Retinal pigment epithelial cell (primary cell): ENCODE data around the gene CBR1.

ENCODE experiments used
- DNase-seq: peaks from one replicate; pipeline ENCODE4 v3.0.0-alpha.2; 2010; ENCODE audit warnings: low read depth
- H3K4me3 ChIP-seq: 2 replicates; pipeline ENCODE4 v1.5.1; 2011; ENCODE audit warnings: mild to moderate bottlenecking, low read length, control low read depth, moderate library complexity
- TF ChIP-seq, protein P1 (sequence below): conservative IDR thresholded peaks from 2 replicates; pipeline ENCODE4 v1.5.1; 2011; ENCODE audit warnings: low read depth, low read length, control low read depth, inconsistent platforms

Gene CBR1

DNA sequence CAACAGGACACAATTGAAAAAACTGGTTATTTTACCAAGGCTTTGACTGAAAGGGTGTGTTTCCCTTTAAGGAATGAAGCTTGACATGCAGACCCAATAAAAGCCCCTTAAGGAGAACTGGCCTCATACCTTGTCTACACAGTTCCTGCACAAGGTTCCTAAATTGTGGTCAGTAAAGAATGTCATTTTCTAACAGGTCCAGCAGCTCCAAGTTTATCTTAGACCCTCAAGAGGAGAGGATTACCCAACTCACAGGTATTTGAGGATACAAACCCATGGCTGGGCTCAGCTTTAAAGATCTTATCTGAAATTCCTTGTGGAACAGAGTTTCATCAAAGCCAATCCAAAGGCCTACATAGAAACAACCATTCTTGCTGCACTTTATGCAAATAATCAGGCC lies 33.6 kb downstream of the CBR1 start:
- TF ChIP-seq, protein P1, sequence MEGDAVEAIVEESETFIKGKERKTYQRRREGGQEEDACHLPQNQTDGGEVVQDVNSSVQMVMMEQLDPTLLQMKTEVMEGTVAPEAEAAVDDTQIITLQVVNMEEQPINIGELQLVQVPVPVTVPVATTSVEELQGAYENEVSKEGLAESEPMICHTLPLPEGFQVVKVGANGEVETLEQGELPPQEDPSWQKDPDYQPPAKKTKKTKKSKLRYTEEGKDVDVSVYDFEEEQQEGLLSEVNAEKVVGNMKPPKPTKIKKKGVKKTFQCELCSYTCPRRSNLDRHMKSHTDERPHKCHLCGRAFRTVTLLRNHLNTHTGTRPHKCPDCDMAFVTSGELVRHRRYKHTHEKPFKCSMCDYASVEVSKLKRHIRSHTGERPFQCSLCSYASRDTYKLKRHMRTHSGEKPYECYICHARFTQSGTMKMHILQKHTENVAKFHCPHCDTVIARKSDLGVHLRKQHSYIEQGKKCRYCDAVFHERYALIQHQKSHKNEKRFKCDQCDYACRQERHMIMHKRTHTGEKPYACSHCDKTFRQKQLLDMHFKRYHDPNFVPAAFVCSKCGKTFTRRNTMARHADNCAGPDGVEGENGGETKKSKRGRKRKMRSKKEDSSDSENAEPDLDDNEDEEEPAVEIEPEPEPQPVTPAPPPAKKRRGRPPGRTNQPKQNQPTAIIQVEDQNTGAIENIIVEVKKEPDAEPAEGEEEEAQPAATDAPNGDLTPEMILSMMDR, result no peak
- no peak overlapping the region for H3K4me3 ChIP-seq
- DNase-seq, result no peak

DNA sequence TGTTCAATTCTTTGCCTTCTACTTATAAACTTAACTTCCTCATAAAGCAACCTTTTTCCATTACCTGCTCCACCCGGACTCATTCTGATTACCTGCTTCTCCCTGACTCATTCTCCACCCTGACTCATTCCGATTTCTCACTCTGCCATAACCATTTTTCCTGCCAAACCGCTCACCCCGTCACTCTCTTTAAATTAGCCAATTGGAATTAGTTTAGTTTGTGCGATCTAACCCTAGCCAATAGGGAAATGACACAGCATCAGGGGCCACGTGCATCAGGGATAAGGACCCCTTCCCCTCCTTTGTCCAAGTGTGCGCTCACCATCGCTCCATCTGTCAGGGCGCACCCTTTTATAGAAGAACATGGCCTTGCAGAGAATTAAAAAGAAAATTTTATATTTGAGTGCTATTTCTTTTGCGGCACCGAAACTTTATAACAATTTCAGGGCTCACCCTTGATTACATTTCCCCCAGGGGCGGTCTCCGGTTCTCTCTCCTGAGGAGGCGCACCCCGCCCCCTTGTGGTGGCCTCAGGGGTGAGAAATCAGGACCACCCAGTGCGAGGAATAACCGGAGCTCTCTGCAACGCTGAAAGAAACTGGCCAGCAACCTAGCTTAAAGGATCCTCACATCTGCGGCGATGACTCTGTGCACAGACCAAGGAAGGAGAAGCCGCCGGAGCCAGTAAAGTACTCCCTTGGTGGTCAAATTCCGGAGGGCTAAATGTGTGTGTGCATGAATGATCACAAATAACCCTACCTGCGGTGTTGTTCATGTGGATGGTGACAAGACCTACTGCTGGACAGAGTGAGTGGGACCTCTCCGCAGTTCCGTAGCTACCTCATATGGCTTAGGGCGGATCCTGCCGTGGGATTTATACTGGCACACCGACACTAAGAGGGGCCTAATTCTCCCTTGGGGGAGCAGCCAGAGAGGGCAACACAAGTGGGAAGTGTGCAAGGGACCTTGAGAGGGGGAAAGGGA lies 34.8 kb downstream of the CBR1 start:
- peak overlapping the region; percentile 4 for H3K4me3 ChIP-seq

DNA sequence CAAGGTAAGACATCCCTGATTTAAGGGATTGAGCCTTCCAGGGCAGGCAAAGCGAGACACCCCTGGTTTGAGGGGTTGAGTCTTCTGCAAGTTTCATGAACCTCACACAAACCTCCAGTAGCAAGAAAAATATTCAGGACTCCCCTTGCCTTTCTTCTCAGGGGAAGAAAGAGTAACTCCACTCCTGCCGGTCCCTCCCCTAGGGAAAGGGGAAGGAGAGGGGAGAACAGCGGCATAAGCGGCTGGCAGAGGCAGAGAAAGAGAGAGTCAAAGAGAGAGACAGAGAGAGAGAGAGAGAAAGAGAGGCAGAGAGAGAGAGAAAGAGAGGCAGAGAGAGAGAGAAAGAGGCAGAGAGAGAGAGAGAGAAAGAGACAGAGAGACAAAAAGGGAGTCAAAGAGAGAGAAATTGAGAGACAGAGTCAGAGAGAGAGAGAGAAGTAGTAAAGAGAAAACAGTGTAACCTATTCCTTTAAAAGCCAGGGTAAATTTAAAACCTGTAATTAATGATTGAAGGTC lies 35.6 kb downstream of the CBR1 start:
- DNase-seq, result no peak
- TF ChIP-seq, protein P1, result no peak
- H3K4me3 ChIP-seq, result no peak overlapping the region

More for the DNA sequence above, 34.8 kb downstream of the CBR1 start:
- DNase-seq, result no peak
- TF ChIP-seq, protein P1, result peak; percentile 74

DNA sequence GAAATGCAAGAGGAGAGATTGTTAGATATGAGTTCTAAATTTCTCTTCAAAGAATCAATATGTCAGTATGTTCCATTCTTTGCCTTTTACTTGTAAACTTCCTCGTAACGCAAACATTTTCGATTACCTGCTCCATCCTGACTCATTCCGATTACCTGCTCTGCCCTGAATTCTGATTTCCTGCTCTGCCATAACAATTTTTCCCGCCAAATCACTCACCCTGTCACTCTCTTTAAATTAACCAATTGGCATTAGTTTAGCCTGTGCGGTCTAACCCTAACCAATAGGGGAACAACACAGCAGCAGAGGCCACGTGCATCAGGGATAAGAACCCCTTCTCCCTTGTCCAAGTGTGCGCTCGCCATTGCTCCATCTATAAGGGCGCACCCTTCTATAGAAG lies 40.0 kb downstream of the CBR1 start:
- DNase-seq, result no peak
- TF ChIP-seq, protein P1, result no peak
- H3K4me3 ChIP-seq, result no peak overlapping the region

DNA sequence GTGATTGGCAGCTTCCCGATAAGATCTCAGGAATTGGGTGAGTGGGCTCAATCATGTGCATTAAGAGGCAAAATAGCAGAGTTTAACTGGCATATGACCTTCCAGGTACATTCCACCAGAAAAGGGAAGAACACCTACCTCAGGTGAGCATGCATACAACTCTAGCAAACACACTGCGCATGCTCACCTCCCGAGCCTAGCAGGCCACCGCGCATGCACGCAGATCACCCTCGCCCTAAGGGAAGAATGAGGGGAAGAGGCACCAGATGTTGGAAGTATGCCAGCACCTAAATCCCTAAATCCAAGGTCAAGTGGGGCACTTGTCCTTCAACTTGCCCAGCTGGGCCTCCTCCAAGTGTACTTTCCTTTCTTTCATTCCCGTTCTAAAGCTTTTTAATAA lies 41.4 kb downstream of the CBR1 start:
- TF ChIP-seq, protein P1, result no peak
- DNase-seq, result no peak
- no peak overlapping the region for H3K4me3 ChIP-seq

DNA sequence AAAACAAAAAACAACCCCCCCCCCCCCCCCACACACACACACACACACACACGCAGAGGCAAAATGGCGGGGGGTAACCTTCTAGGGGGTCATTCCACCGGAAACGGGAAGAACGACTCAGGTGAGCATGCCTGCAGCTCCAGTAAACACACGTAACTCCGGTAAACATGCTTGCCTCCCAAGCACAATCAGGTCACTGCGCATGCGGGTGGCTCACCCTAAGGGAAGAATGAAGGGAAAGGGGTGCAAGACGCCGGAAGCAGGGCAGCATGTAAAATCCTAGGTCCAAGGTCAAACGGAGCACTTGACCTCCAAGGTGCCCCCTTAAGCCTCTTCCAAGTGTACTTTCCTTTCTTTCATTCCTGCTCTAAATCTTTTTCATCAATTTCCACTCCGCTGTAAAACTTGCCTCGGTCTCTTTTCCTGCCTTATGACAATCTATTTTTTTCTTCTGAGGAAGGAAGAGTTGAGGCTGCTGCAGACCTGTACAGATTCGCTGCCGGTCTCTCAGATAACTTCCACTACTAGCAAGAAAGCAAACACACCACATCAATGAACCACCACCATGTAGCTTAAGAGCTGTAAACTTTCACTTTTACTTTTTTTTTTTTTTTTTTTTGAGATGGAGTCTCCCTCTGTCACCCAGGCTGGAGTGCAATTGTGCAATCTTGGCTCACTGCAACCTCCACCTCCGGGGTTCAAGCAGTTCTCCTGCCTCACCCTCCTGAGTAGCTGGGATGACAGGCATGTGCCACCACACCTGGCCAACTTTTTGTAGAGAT lies 44.0 kb downstream of the CBR1 start:
- H3K4me3 ChIP-seq, result peak overlapping the region; percentile 23
- TF ChIP-seq, protein P1, result no peak
- no peak for DNase-seq
